SK-N-SH treated with all-trans-retinoic acid at 6 μM for 48 hours (cell line): ENCODE results near the gene IRAK1BP1.

Experiments used
- ATAC-seq: fragments of 200-7000 bp; cut with Tn5 transposase; 3 replicates; pipeline ENCODE4 v1.9.1; 2020; ENCODE audit warnings: mild to moderate bottlenecking, moderate library complexity
- ARNTL ChIP-seq: fragments of 450-650 bp; formaldehyde crosslinking; IDR thresholded peaks from 2 replicates; pipeline ENCODE4 v1.5.0; 2020; ENCODE audit warnings: low read depth, mild to moderate bottlenecking, moderate library complexity, borderline replicate concordance
- BACH2 ChIP-seq: fragments of 250-450 bp; sonication (Bioruptor Pico); IDR thresholded peaks from 2 replicates; pipeline ENCODE4 v1.9.0; 2021; ENCODE audit warnings: mild to moderate bottlenecking, borderline replicate concordance
- CSDC2 ChIP-seq: fragments of 250-450 bp; sonication (Bioruptor Pico); IDR thresholded peaks from 2 replicates; pipeline ENCODE4 v1.5.0; 2020; ENCODE audit warnings: mild to moderate bottlenecking, moderate library complexity
- CSRNP3 ChIP-seq: fragments of 250-450 bp; sonication (Bioruptor Pico); IDR thresholded peaks from 2 replicates; pipeline ENCODE4 v1.5.1; 2021; ENCODE audit warnings: mild to moderate bottlenecking, moderate library complexity
- ESRRG ChIP-seq: fragments of 250-450 bp; sonication (Bioruptor Pico); IDR thresholded peaks from 2 replicates; pipeline ENCODE4 v1.6.1; 2021; ENCODE audit warnings: mild to moderate bottlenecking
- GLIS3 ChIP-seq: fragments of 250-450 bp; sonication (Bioruptor Pico); IDR thresholded peaks from 2 replicates; pipeline ENCODE4 v1.5.0; 2020; ENCODE audit warnings: mild to moderate bottlenecking, moderate library complexity
- ISL1 ChIP-seq: fragments of 250-450 bp; sonication (Bioruptor Pico); IDR thresholded peaks from 2 replicates; pipeline ENCODE4 v2.1.2; 2022; ENCODE audit warnings: mild to moderate bottlenecking, moderate library complexity
- OSR1 ChIP-seq: fragments of 250-450 bp; sonication (Bioruptor Pico); IDR thresholded peaks from 2 replicates; pipeline ENCODE4 v1.8.0; 2022; ENCODE audit warnings: moderate library complexity, mild to moderate bottlenecking, inconsistent platforms
- PATZ1 ChIP-seq: fragments of 250-450 bp; sonication (Bioruptor Pico); IDR thresholded peaks from 2 replicates; pipeline ENCODE4 v1.8.0; 2020; ENCODE audit warnings: mild to moderate bottlenecking, moderate library complexity, borderline replicate concordance
- POU6F1 ChIP-seq: fragments of 250-450 bp; sonication (Bioruptor Pico); IDR thresholded peaks from 2 replicates; pipeline ENCODE4 v1.8.0; 2021; ENCODE audit warnings: low read depth, mild to moderate bottlenecking, moderate library complexity, borderline replicate concordance
- PPARA ChIP-seq: fragments of 250-450 bp; sonication (Bioruptor Pico); IDR thresholded peaks from 2 replicates; pipeline ENCODE4 v1.5.0; 2020; ENCODE audit warnings: mild to moderate bottlenecking, borderline replicate concordance
- RARB ChIP-seq: fragments of 250-450 bp; sonication (Bioruptor Pico); IDR thresholded peaks from 2 replicates; pipeline ENCODE4 v1.8.0; 2021; ENCODE audit warnings: mild to moderate bottlenecking, moderate library complexity
- TCF4 ChIP-seq: fragments of 250-450 bp; sonication (Bioruptor Pico); IDR thresholded peaks from 2 replicates; pipeline ENCODE4 v1.8.0; 2021; ENCODE audit warnings: mild to moderate bottlenecking, moderate library complexity, borderline replicate concordance
- TOX ChIP-seq: fragments of 250-450 bp; sonication (Bioruptor Pico); IDR thresholded peaks from 2 replicates; pipeline ENCODE4 v1.8.0; 2021; ENCODE audit warnings: mild to moderate bottlenecking, moderate library complexity, borderline replicate concordance
- ZC3H10 ChIP-seq: fragments of 250-450 bp; sonication (Bioruptor Pico); IDR thresholded peaks from 2 replicates; pipeline ENCODE4 v1.5.1; 2021; ENCODE audit warnings: mild to moderate bottlenecking, moderate library complexity
- ZFP3 ChIP-seq: fragments of 250-450 bp; sonication (Bioruptor Pico); IDR thresholded peaks from 2 replicates; pipeline ENCODE4 v1.5.0; 2020; ENCODE audit warnings: mild to moderate bottlenecking, moderate library complexity
- ZFP30 ChIP-seq: fragments of 450-650 bp; formaldehyde crosslinking; IDR thresholded peaks from 2 replicates; pipeline ENCODE4 v1.5.0; 2022; ENCODE audit warnings: mild to moderate bottlenecking, moderate library complexity
- ZNF565 ChIP-seq: fragments of 450-650 bp; formaldehyde crosslinking; conservative IDR thresholded peaks from 2 replicates; pipeline ENCODE4 v1.5.0; 2020; ENCODE audit warnings: low read depth, mild to moderate bottlenecking, moderate library complexity
- ZNF70 ChIP-seq: fragments of 450-650 bp; formaldehyde crosslinking; IDR thresholded peaks from 2 replicates; pipeline ENCODE4 v1.5.0; 2020; ENCODE audit warnings: mild to moderate bottlenecking, moderate library complexity
- ZNF8 ChIP-seq: fragments of 450-650 bp; formaldehyde crosslinking; IDR thresholded peaks from 2 replicates; pipeline ENCODE4 v1.5.0; 2020; ENCODE audit warnings: mild to moderate bottlenecking, moderate library complexity

IRAK1BP1 gene

GRCh38 chr6:78829407-78829806 lies 37.9 kb upstream of the IRAK1BP1 start:
- ATAC-seq: no peak

GRCh38 chr6:78830805-78831204 lies 36.5 kb upstream of the IRAK1BP1 start:
- no peak for TF ChIP-seq ZNF8 (CRISPR knock-in tag)
- no peak for TF ChIP-seq POU6F1 (CRISPR knock-in tag)
- TF ChIP-seq ISL1 (CRISPR knock-in tag): no peak
- TF ChIP-seq OSR1 (CRISPR knock-in tag): no peak
- no peak for TF ChIP-seq ZFP30 (CRISPR knock-in tag)
- no peak for TF ChIP-seq GLIS3 (CRISPR knock-in tag)
- TF ChIP-seq BACH2 (CRISPR knock-in tag): no peak
- TF ChIP-seq ZNF565 (CRISPR knock-in tag): no peak
- TF ChIP-seq PATZ1 (CRISPR knock-in tag): no peak
- TF ChIP-seq ZC3H10 (CRISPR knock-in tag): no peak
- TF ChIP-seq CSDC2: no peak
- no peak for TF ChIP-seq PPARA (CRISPR knock-in tag)
- no peak for TF ChIP-seq TCF4 (CRISPR knock-in tag)
- no peak for TF ChIP-seq RARB (CRISPR knock-in tag)
- TF ChIP-seq ESRRG: no peak
- no peak for TF ChIP-seq ZFP3
- no peak for TF ChIP-seq CSRNP3 (CRISPR knock-in tag)
- ATAC-seq: no peak

More at GRCh38 chr6:78829407-78829806, 37.9 kb upstream of the IRAK1BP1 start:
- TF ChIP-seq CSDC2 (no peak), PPARA (CRISPR knock-in tag) (no peak), ZNF70 (CRISPR knock-in tag) (no peak), ZNF8 (CRISPR knock-in tag) (no peak), TOX (CRISPR knock-in tag) (no peak), GLIS3 (CRISPR knock-in tag) (no peak), POU6F1 (CRISPR knock-in tag) (no peak), ARNTL (CRISPR knock-in tag) (no peak), CSRNP3 (CRISPR knock-in tag) (no peak), TCF4 (CRISPR knock-in tag) (no peak), ZFP30 (CRISPR knock-in tag) (no peak)
- TF ChIP-seq, all 23 proteins: peak for 0

GRCh38 chr6:78831492-78831891 lies 35.9 kb upstream of the IRAK1BP1 start:
- ATAC-seq: no peak; the same call in 2 of the 3 replicates
- TF ChIP-seq ISL1 (CRISPR knock-in tag) (0 out of 2 replicates have a peak, but pooled peaks have one; percentile 13), ZNF8 (CRISPR knock-in tag) (no peak)
